HG02642 (cell line): ENCODE results near the gene DDN.

ENCODE experiments used
- ATAC-seq: cut with Tn5 transposase; IDR thresholded peaks from one replicate; pipeline ENCODE4 v1.9.1; 2021; ENCODE audit warnings: mild to moderate bottlenecking; ENCODE audit not compliant: unreplicated experiment, poor library complexity

DDN gene

DNA sequence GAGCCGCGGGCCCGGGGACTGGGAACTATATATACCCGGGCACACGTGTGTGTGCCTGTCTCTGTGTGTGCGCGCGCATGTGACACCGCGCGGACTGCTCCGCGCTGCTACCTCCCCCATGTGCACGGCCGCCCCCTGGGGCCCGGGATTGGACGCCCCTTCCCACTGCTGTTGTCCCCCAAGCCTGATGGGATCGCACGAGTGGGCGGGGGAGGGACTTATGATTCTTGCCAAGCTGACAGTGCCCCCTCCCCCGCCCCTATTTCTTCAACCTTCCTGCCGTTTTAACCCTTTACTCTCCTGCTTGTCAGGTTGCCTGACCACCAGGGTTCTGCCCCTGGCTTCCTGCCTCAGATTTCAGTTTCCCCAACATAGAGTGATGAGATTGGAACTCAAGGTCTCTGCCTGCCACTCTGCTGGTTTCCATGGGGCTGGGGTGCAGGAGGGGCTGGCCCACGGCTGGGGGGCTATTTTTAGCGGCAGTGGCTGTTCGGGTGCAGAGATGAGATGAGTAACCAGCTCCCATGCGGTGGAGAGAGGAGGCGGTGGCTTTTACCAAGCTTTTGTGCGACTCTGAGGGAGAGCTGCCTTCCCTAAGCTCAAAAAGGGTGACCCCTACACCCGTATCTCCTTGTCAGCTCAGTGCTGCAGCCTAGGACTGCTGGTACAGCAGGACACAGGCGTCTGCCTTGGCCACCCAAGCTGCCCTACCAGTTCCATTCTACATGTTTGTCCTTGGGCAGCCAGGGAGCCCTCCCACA is at the start of gene DDN:
TSS of gene DDN (minus strand) at position 5 of the 761 bp plus-strand sequence. CDS start 88 bp downstream, outside the sequence.
- no peak for ATAC-seq

DNA sequence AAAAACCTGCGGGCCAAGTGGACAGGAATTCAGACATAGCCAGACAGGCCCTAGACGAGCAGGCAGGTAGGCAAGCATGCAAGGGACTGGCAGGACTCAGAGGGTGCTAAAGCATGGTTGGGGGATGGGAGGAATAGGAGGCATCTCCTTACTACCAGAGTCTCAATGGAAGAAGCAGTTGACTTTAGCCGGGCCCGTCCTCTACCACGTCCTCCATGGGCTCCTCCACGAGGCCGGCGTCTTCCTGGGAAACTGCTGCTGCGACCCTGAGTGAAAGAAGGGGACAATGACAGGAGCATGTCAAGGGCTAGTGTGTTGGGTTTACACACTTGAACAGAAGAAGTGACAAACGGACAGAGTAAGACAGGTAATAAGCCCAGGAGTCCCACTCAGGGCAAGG is 49.8 kb upstream of the DDN start:
- ATAC-seq = no peak

- ATAC-seq = no peak
These were observed 47.1 kb upstream of the DDN start for GRCh38 chr12:49046129-49046895.

DNA sequence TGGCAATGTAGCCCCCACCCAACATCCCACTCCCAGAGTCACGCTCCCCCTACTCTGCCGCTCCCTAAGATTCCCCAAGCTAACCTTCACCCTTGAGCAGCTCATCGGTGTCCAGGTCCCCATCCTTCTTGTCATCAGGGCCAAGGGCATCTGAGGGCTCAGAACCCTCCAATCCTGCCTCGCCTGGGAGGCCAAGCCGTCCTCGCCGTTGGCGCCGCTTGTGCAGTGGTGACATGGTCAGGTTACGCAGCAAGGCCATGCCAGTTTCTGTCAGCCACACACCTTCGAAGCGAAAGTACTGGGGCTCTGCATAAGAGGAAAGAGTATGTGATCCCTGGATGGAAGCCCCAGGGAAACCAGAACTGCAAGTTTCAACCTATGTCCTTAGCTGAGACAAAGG is 45.5 kb upstream of the DDN start:
- ATAC-seq = no peak

DNA sequence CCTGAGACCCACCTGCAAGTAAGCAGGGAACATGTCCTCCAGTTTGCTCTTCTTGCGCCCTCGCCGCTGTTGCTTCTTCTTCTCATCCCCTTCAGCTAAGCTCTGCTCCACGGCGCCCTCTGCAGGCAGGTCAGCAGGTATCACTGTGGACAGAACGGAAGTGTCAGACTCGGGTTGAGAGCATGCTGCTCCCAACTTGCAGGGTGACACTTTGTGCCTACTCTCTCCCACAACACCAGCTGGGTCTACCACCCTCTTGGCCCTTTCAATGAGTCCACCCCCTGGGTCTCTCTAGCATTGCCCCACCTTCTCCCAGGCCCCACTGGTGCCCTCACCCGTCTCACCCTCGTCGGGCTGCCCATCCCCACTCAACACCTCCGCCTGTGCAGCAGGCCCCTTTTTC is 44.7 kb upstream of the DDN start:
- no peak for ATAC-seq

GRCh38 chr12:49043241-49043640 is 44.1 kb upstream of the DDN start:
- no peak for ATAC-seq

DNA sequence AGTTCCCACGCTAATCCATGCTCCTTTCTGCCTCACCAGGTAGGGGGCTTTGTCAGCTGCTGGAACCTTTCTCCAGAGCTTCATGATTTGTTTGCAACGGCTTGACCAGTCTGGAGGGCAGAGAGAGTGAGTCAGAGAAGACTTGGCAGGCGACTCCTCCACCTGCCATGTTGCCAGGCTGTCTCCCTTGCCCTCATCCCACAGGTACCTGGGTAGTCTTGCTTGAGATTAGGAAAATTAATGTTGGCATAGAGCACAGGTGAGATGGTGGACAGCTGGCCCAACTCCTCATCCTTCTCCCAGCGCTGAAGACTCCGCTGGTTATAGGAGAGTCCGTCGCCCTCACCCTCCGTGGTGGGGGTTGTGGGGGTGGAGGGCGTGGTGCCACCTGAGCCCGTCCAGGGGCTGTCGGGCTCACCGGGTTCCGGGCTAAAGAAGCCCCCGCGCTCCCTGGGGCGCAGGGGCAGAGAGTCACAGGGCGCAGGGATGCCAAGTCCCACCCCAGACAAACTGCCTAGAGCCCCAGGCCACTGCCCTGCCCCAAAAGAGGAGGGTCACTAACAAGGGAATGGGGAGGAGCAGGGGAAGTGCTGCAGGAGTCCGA is 42.8 kb upstream of the DDN start:
- no peak for ATAC-seq

DNA sequence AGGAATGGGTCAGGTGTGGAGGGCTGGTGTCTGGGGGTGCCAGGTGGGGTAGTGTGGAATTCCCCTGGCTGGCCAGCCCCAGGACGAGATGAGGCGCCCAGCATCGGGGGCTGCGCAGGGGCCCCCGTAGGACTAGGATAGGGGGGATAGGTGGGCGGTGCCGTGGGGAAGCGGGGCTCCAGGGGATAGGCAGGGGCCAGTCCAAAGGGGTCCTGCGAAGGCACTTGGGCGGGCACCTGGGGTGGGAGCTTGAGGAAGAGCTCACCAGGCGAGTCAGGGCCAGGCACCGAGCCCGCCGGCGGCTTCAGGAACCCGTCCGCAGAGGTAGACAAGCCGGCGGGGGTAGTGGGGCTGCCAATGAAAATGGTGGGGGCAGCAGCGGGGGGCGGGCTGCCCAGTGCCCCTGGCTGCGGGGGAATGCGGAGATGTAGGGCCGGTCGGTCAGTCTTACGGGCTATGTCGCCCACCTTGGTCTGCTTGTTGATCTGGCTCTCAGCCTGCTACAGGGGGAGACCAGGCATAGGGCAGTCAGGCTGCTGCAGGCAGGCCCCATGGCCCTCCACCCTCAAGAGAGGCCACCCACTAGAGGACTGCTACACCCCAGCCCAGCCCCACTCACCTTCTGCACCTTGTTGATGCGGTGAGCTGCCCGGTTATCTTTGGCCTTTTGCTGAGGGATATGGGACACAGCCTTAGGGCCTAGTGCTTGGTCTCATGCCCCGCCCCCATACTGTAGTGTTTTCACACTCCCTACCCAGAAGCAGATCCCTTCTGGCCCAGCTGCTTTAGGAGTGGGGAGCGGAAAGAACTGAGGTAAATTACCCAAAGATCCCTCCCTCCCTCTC is 42.1 kb upstream of the DDN start:
- ATAC-seq = no peak

- no peak for ATAC-seq
These were observed 41.2 kb upstream of the DDN start for GRCh38 chr12:49040364-49040855.

DNA sequence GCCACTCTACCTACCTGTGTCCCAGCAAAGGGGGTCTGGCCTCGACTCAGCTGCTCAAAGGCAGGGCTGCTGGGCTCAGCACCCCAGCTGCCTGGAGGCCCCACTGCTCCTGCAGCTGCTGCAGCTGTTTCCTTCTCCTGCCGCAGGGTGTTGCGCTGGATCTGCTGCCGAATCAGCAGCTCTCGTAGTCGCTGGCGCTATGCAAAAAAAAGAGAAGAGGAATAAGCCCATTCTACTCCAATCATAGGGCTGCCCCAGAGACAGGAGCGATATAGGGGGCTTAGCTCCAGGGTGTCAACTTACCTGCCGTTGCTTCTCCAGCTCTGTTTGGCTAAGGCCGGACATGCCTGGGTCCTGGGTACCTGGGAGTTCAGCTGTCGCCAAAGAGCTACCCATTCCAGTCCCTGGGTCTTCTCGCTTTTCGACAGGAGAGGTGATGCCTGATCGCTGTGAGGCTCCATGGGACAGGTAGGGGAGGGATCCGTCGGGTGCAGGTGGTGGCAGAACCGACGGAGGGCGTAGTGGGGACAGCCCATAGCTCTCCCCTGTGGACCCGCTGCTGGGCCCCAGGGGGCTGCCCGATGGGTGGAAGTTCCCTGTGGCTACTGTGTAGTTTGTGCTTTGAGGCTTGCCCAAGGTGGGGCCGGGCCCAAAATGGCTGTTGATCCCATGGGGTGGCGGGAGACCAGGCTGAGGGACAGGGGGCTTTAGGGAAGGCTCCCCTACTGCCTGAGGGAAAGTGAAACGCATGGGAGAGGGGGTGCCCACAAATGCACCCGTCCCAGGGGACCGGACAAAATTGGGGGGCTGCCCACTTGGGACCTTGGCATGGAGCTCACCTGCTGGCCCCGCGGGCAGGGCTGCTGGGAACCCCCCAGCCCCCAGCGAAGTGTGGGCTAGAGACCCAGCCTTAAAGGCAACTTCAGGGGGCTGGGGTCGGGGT is 40.5 kb upstream of the DDN start:
- no peak for ATAC-seq

DNA sequence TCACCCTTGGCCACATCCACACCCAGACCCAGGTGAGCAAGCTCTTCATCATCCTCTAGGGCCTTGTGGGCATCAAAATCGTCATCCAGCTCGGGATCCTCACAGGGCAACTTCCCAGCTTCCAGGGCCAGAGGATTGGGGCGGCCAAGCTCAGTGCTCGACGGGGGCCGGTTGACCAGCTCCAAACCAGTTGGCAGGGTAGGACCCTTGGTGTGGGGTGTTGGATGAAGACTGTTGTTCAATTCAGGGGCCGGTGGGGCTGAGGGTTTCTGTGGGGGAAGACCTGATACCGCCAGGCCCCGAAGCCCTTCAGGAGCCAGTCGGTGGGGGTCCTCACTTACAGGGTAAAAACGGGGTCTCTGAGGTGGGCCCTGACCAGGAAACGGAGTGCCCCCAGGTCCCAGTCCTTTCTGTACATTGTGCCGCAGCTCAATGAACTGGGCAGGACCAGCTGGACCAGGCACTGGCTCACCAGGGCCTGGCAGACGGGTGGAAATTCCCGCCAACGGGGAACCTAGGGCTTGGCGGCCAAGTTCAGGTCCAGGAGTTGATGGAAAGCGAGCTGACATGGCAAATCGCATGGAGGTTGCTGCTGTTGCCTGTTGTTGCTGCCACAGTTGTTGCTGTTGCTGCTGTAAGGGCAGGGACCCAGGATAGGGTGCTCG is 39.2 kb upstream of the DDN start:
- no peak for ATAC-seq

DNA sequence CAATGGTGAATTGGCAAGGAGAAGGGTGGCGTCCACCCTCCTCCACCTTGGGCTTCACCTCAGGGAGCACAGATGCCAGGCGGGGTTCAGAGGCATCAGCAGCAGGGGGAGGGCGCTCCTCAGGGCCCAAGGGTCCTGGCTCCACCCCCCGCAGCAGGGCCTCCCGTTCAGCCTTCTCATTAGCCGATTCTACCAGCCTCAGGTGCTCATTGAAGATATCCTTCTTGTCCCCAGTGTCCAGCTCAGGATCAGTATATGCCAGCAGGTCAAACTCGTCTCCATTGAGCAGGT is 38.7 kb upstream of the DDN start:
- no peak for ATAC-seq

DNA sequence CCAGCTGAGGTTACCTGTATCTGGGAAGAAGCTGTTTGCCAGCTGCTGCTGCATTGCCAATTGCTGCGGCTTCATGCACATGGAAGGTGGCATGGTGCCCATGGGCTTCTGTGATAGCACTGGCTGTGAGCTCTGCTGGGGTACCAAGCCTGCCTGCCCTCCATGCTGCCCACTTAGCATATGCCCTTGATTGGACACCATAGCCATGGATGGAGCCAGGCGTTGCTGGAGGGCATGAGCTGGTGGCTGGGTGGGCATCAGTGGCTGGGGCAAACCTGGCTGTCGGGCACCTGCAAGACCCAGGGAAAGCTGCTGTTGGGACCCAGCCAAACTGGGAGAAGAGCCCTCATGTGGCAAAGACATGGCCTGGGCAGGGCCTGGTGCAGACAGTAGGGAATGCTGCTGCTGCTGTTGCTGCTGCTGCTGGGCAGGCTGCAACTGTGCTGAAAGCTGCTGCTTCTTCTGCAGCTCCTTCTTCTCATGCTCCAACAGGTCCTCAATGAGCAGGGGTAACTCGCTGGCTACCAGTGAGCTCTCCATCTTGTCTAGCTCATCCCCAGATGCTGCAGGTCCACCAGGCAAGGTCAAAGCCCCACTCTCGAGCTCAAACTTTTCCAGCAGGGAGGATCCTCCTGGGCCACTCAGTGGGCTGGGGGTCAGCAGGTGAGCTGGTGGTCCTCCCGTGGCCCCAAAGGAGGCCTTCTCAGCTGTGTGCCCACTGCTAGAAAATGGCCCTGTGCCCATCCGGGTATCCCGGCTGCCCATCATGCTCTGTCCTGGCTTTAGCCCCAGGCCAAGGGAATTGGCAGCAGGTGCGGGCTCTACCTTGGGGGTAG is 38.2 kb upstream of the DDN start:
- ATAC-seq = no peak

DNA sequence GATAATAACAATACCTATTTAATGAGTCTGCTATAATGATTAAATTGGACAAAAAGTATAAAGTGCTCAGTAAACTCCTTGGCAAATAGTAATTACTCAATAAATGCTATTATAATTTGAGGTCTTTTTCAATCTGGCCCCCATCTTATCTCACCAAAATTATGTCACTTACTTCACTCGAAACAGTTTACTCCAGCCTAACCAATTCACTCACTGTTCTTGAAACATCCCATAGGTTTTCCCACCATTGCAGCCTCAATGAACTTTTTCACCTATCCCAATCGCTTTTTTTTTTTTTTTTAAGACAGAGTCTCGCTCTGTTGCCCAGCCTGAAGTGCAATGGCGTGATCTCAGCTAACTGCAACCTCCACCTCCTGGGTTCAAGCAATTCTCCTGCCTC is 36.9 kb upstream of the DDN start:
- no peak for ATAC-seq

DNA sequence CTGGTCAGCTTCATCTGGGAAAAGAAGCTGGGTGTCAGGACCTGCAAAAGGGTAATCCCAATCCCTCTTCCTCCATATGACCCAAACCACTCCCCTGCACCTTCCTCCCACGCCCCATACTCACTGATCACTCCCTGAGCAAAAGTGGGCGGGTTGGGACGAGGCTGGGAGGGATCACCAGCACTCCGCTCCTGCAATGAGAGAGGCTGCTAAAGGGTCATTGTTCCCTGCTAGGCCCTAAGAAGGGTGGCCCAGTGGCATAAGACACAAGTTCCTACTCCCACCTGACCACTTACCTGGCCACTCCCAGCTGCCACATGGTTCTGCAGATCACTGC is 35.1 kb upstream of the DDN start:
- ATAC-seq = no peak

DNA sequence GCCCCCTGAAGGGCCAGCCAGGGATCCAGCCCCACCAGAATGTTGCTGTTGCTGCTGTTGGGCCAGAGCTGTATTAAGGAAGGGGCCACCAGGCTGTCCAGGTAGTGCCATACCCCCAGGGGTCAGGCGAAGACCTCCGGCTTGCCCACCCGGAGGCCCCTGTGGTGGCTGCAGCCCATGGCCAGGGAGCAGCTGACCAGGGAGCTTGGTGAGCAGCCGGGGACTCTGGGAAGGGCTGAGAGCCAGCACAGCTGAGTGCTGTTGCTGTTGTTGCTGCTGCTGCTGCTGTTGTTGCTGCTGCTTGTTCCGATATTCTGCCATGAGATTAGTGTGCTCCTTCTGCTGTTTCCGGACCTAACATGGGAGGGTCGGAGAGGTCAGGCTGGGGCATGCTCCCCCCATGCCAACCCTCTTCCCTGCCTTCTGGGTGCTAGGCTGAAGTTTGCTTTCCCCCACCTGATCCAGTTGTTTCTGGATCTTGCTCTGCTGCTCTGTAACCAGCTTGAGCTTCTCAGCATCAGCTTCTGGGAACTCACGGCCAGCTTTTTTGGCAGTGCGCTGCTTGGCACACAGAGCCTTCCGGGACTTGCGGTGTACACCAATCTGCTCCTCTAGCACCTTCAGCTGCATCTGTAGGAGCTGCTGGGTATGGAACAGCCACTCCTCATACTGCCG is 34.6 kb upstream of the DDN start:
- no peak for ATAC-seq

DNA sequence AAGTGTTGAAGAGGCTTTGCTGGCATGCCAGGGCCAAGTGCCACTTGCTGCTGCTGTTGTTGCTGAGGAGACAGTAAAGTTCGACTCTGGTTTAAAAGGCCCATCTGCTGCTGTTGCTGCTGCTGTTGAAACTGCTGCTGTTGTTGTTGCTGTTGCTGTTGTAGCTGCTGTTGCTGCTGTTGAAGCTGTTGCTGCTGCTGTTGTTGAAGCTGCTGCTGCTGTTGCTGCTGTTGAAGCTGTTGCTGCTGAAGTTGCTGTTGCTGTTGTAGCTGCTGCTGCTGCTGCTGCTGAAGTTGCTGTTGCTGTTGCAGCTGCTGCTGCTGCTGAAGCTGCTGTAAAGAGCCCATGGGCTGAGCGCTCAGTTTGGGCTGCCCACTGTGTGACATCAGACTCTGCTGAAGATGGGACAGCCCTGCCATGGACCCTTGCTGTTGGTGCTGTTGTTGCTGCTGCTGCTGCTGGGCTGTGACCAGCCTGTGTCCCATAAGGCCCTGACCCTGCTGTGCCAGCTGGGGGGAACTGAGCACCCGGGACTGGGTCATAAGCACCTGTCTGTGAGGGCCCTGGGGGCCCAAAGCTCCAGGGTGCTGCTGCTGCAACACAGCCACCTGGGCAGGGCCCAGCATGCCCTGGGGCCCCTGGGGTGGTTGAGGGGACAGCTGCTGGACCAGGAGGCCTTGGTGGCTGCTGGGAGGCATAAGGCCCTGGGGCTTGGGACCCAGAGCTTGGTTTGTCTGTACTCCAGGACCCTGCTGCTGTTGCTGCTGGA is 33.7 kb upstream of the DDN start:
- no peak for ATAC-seq
